ENCODE data around the gene ISL2. TPM values are rescaled to one million over a fixed set of nuclear protein-coding genes. Genes with fewer than 3 reads are reported as not detected.

ISL2 gene
- total and polyA plus RNA-seq, 2 of the 13 experiments (the other 11 are each of a cell fraction or from before 2014, with no cell fraction given) = 4.3 to 5.1 TPM

- no peak overlapping the region for H3K9ac ChIP-seq (ENCODE audit: insufficient read depth, low read depth, low read length)
- no TSS peak for BruUV-seq (replicated peaks)
- H3K27ac ChIP-seq (ENCODE audit: extremely low read length, insufficient read depth, low read length) = no peak overlapping the region
- ChIA-PET POLR2A (no interaction called here), CTCF (ENCODE audit: low intra/inter-chr PET ratio, low total read pairs) (no interaction called here)
- no peaks in the 10 kb centered on the region for H3K9me3 ChIP-seq (ENCODE audit: low read length)
- H2AFZ ChIP-seq (ENCODE audit: low read length) = no peak overlapping the region
- peaks cover 21% of the 10 kb centered on the region for H3K79me2 ChIP-seq (ENCODE audit: insufficient read depth, low read length)
- H3K4me3 ChIP-seq (replicated peaks in 1 of 3; ENCODE audit: insufficient read depth in 1 of 3, low read depth in 2 of 3, low read length in 3 of 3) = no peak overlapping the region
- in situ Hi-C loops (cut with HindIII; ENCODE audit: extremely low pct_ligation_motif_present, low pct_unique_long_range_greater_than_20kb) = no loop called here
- over 99% methylated on average over 63 of the region's 87 CpGs for WGBS (ENCODE audit: low lambda C conversion rate)
- ATAC-seq = no peak
- H3K4me1 ChIP-seq (ENCODE audit: insufficient read depth, low read length) = peaks cover 27% of the 10 kb centered on the region
- no peak overlapping the region for H3K4me2 ChIP-seq (ENCODE audit: low read depth, low read length)
- no peak for DNase-seq (ENCODE audit: low spot score)
- no peaks in the 10 kb centered on the region for H3K27me3 ChIP-seq (ENCODE audit: control insufficient read depth in 1 of 2, insufficient read depth in 2 of 2, low read length in 2 of 2)
- TF ChIP-seq THYN1 (CRISPR knock-in tag; IDR thresholded peaks at IDR 0.05; ENCODE audit: borderline replicate concordance, low read depth) (no peak), RBFOX2 (IDR thresholded peaks at IDR 0.05; ENCODE audit: low read depth, low read length) (peak; percentile 46)
- H3K36me3 ChIP-seq (replicated peaks in 1 of 2; ENCODE audit: control insufficient read depth in 1 of 2, insufficient read depth in 2 of 2, low read length in 2 of 2) = peaks cover 6 to 24% of the 10 kb centered on the region in 2 experiments; a peak in 4 of 5 replicates
- peaks cover 8% of the 10 kb centered on the region; the same call in 1 of the 2 replicates for H4K20me1 ChIP-seq (ENCODE audit: insufficient read depth, low read length)
- intact Hi-C loops (cut with micrococcal nuclease; ENCODE audit: unreplicated experiment) = no loop called here
- FAIRE-seq = no peak
Measured at GRCh38 chr15:76342382-76343201, 6.0 kb downstream of the ISL2 start.

- H3K4me2 ChIP-seq (ENCODE audit: low read depth, low read length) = no peak overlapping the region
- no peak overlapping the region for H3K27ac ChIP-seq (ENCODE audit: extremely low read length, insufficient read depth, low read length)
- no TSS peak for BruUV-seq (replicated peaks)
- no peak for DNase-seq (ENCODE audit: low spot score)
- peaks cover 13% of the 10 kb centered on the region for H3K79me2 ChIP-seq (ENCODE audit: insufficient read depth, low read length)
- no peak for ATAC-seq
- peaks cover 26% of the 10 kb centered on the region for H3K4me1 ChIP-seq (ENCODE audit: insufficient read depth, low read length)
- WGBS (ENCODE audit: low lambda C conversion rate) = 94% methylated on average over 16 of the region's 16 CpGs
- H4K20me1 ChIP-seq (ENCODE audit: insufficient read depth, low read length) = peaks cover 8% of the 10 kb centered on the region; the same call in 1 of the 2 replicates
- no peak overlapping the region for H3K4me3 ChIP-seq (replicated peaks in 1 of 3; ENCODE audit: insufficient read depth in 1 of 3, low read depth in 2 of 3, low read length in 3 of 3)
- intact Hi-C loops (cut with micrococcal nuclease; ENCODE audit: unreplicated experiment) (no loop called here), in situ Hi-C loops (cut with HindIII; ENCODE audit: extremely low pct_ligation_motif_present, low pct_unique_long_range_greater_than_20kb) (no loop called here)
- FAIRE-seq = no peak
- no peak overlapping the region for H2AFZ ChIP-seq (ENCODE audit: low read length)
- ChIA-PET POLR2A (no interaction called here), CTCF (ENCODE audit: low intra/inter-chr PET ratio, low total read pairs) (no interaction called here)
- H3K9me3 ChIP-seq (ENCODE audit: low read length) = no peaks in the 10 kb centered on the region
- H3K9ac ChIP-seq (ENCODE audit: insufficient read depth, low read depth, low read length) = no peak overlapping the region
- H3K36me3 ChIP-seq (replicated peaks in 1 of 2; ENCODE audit: control insufficient read depth in 1 of 2, insufficient read depth in 2 of 2, low read length in 2 of 2) = peaks cover 6 to 24% of the 10 kb centered on the region in 2 experiments; a peak in 4 of 5 replicates
- H3K27me3 ChIP-seq (ENCODE audit: control insufficient read depth in 1 of 2, insufficient read depth in 2 of 2, low read length in 2 of 2) = no peaks in the 10 kb centered on the region
- TF ChIP-seq ZNF563 (CRISPR knock-in tag; IDR thresholded peaks at IDR 0.05) (no peak), ZSCAN9 (CRISPR knock-in tag; IDR thresholded peaks at IDR 0.05; ENCODE audit: borderline replicate concordance) (no peak), POLR2G (IDR thresholded peaks at IDR 0.05; ENCODE audit: low read depth, low read length) (no peak), ZNF850 (CRISPR knock-in tag; conservative IDR thresholded peaks at IDR 0.05) (no peak), ATM (IDR thresholded peaks at IDR 0.05; ENCODE audit: borderline replicate concordance) (no peak), ZNF30 (CRISPR knock-in tag; IDR thresholded peaks at IDR 0.05) (no peak), THAP8 (CRISPR knock-in tag; IDR thresholded peaks at IDR 0.05; ENCODE audit: borderline replicate concordance) (no peak), GABPB1 (CRISPR knock-in tag; IDR thresholded peaks at IDR 0.05) (no peak), RARA (CRISPR knock-in tag; IDR thresholded peaks at IDR 0.05) (no peak), ZNF3 (CRISPR knock-in tag; IDR thresholded peaks at IDR 0.05) (no peak), SALL1 (CRISPR knock-in tag; IDR thresholded peaks at IDR 0.05) (no peak), ZBTB7B (CRISPR knock-in tag; IDR thresholded peaks at IDR 0.05) (no peak), ZBTB1 (CRISPR knock-in tag; IDR thresholded peaks at IDR 0.05; ENCODE audit: borderline replicate concordance) (no peak), NR3C1 (CRISPR knock-in tag; IDR thresholded peaks at IDR 0.05) (no peak), ZNF143 (CRISPR knock-in tag; IDR thresholded peaks at IDR 0.05) (no peak), SRSF4 (IDR thresholded peaks at IDR 0.05; ENCODE audit: low read depth, low read length, poor library complexity, severe bottlenecking) (no peak)
Measured at GRCh38 chr15:76343313-76343996, 6.9 kb downstream of the ISL2 start.
